Epithelial cell of proximal tubule (primary cell): Measurements from ENCODE around the gene NRG2. TPM values are rescaled to one million over a fixed set of nuclear protein-coding genes. Genes with fewer than 3 reads are reported as not detected.

Source experiments
- DNase-seq: peaks from one replicate; pipeline ENCODE4 v3.0.0-alpha.2; 2011; ENCODE audit warnings: low read depth
- H3K4me3 ChIP-seq: 2 replicates; pipeline ENCODE4 v1.5.1; 2011; ENCODE audit warnings: low read depth, mild to moderate bottlenecking, low read length
- total RNA-seq: library from RNA; depleted of rRNA; stranded (reverse); fragments of >200 nt; gene quantifications from 2 replicates; pipeline ENCODE4 v1.2.3, GENCODE V29; 2015
- TF ChIP-seq, protein P1 (sequence below): conservative IDR thresholded peaks from 2 replicates; pipeline ENCODE4 v1.5.1; 2012; ENCODE audit warnings: low read depth, mild to moderate bottlenecking, low read length

NRG2 gene
- total RNA-seq, 1 donor from 2014 or later, result 1.5 TPM

DNA sequence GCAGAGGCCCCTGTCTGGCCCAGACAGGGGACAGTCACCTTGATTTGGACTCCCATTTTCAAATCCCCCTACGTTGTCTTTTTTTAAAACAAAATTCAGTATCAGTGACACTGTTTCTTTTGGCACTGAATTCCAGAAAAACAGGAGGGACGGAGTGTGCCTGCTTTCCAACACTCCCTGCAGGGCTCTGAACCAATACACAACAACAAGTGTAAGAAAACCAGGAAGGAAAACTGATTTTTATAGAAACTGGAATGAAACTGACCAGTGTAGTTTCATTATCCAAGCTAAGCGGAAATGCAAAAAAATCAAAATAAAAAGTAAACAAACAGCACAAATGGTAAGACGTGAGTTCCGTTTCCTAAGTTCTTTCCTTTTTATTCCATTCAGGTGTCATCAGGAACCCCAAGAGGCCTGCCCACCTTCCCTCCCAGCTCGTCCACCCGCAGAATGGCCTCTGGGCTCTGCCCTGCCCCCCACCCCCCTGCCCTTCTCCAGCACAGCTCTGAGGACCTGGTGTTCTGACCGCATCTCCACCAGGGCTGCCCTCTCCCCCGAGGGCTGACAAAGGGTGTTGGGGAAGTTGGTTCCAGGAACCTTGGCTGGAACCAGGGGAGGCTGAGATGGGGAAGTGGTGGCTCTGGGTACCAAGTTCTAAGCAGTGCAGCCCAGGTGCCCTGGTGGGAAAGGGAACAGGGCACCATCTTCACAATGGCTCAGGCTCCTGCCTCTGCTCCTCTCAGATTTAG lies 173.9 kb downstream of the NRG2 start:
- H3K4me3 ChIP-seq, result no peak overlapping the region
- no peak for DNase-seq
- TF ChIP-seq, protein P1, sequence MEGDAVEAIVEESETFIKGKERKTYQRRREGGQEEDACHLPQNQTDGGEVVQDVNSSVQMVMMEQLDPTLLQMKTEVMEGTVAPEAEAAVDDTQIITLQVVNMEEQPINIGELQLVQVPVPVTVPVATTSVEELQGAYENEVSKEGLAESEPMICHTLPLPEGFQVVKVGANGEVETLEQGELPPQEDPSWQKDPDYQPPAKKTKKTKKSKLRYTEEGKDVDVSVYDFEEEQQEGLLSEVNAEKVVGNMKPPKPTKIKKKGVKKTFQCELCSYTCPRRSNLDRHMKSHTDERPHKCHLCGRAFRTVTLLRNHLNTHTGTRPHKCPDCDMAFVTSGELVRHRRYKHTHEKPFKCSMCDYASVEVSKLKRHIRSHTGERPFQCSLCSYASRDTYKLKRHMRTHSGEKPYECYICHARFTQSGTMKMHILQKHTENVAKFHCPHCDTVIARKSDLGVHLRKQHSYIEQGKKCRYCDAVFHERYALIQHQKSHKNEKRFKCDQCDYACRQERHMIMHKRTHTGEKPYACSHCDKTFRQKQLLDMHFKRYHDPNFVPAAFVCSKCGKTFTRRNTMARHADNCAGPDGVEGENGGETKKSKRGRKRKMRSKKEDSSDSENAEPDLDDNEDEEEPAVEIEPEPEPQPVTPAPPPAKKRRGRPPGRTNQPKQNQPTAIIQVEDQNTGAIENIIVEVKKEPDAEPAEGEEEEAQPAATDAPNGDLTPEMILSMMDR, result no peak

DNA sequence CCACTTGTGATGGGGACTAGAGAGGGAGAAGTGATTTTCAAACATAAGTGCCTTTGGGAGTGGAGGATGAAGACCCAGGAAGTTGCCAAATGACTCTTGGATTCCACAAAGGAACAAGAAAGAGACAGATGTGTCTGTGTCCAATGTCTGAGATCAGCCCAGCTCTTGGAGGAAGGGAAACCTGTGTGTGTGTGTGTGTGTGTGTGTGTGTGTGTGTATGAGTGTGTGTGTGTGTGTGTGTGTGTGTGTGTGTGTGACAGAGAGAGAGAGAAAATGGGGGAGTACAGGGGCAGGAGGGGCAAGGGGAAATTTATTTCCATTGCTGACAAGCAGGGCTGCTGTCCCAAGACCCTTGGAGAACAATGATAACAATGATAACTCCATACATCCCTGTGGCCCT lies 175.5 kb downstream of the NRG2 start:
- H3K4me3 ChIP-seq, result no peak overlapping the region
- no peak for DNase-seq
- TF ChIP-seq, protein P1, result no peak

GRCh38 chr5:139867109-139867508 lies 176.0 kb downstream of the NRG2 start:
- H3K4me3 ChIP-seq, result no peak overlapping the region
- no peak for DNase-seq
- TF ChIP-seq, protein P1, result no peak

GRCh38 chr5:139864716-139865483 lies 178.2 kb downstream of the NRG2 start:
- TF ChIP-seq, protein P1, result no peak
- no peak for DNase-seq
- no peak overlapping the region for H3K4me3 ChIP-seq

DNA sequence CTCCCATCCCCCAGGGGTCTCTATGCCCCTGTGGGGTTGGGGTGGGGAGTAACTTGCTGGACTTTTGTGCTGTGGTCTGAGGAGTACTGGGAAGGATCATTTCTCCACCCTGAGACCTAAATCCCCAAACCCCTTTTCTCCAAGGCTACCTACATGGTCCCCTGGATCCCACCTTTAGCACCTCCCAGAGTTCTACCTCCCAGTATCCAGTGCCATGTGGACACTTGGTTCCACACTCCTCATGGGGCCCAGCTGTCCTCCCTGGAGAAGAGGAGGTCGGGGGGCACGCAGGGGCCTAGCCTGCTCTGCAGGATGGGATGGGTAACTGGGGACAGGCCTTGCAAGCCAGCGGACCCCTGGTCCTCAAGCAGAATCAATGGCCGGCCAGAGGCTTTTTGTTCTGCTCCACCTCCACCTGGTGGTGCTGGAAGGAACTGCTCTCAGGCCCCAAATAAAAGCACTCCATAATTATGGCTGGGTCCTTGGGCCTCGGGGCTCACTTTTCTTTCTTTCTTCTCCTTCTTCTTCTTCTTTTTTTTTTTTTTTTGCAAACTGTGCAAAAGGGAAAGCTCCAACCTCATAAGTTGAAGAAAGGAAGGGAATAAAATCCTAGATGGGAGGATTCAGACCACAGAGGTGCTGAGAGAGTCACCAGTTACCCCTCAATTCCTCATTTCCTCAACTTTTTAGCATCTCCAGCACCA lies 179.1 kb downstream of the NRG2 start:
- H3K4me3 ChIP-seq, result no peak overlapping the region
- TF ChIP-seq, protein P1, result peak; percentile 79
- DNase-seq, result no peak

DNA sequence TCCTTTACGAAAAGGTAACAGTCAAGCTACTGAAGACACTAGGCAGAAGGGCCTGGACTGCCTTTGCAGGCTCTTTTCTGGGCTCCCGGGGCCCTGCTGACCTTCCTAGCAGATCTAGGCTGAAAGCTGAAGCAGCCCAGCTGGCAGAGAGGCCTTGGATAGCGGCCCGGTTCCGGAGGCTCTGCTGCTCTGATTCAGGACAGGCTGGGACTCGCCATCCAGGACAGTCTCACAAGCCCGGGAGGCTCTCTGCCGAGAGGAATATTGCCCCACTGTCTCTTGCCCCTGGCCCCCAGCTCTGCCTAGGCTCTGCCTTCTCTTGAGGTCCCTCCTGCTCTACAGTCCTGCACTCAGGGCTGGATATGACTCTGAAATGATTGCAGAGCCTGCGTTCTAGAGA lies 179.7 kb downstream of the NRG2 start:
- DNase-seq, result no peak
- H3K4me3 ChIP-seq, result no peak overlapping the region
- TF ChIP-seq, protein P1, result no peak
